Measurements from ENCODE around the gene IQGAP3. TPM values are rescaled to one million over a fixed set of nuclear protein-coding genes. Genes with fewer than 3 reads are reported as not detected.

The IQGAP3 gene
- polyA plus RNA-seq, 1 of the 3 experiments (the other 2 are of a cell fraction) = 15.6 TPM

DNA sequence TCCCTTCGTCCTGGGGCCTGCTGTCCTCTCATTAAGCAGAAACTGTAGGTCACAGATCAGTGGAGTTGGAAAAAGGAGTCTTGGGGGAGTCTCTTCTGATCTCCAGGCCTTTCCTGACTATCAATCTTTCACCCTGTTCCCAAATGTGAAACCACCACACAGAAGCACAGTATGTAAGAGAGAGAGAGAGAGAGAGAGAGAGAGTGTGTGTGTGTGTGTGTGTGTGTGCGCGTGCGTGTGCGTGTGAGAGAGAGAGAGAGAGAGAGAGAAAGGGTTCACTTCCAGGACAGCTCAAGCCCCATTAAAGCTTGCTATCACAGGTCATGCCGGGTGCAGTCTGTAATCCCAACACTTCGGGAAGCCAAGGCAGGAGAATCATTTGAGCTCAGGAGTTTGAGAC, 5.7 kb upstream of the IQGAP3 start:
- ChIA-PET POLR2A (no interaction called here), CTCF (no interaction called here)
- Histone ChIP-seq H3K4me3 (ENCODE audit: low read depth in 2 of 2, low read length in 1 of 2) (no peak overlapping the region), H3K9me3 (no peaks in the 10 kb centered on the region), H3K4me1 (ENCODE audit: control insufficient read depth in 1 of 2, insufficient read depth in 2 of 2, low read depth in 1 of 2, low read length in 1 of 2) (no peaks in the 10 kb centered on the region; a peak in 1 of 4 replicates), H4K20me1 (ENCODE audit: insufficient read depth) (no peaks in the 10 kb centered on the region), H3K27me3 (ENCODE audit: insufficient read depth) (no peaks in the 10 kb centered on the region), H3K9ac (no peak overlapping the region), H2AFZ (ENCODE audit: low read depth) (no peak overlapping the region), H3K4me2 (no peak overlapping the region), H3K9me2 (no peaks in the 10 kb centered on the region), H3F3A (replicated peaks; ENCODE audit: insufficient read depth) (no peaks in the 10 kb centered on the region), H3K79me2 (ENCODE audit: insufficient read depth) (no peaks in the 10 kb centered on the region), H3K27ac (ENCODE audit: low read depth in 2 of 2, low read length in 1 of 2) (no peak overlapping the region), H3K36me3 (replicated peaks in 1 of 2; ENCODE audit: control insufficient read depth in 1 of 2, insufficient read depth in 2 of 2, low read length in 1 of 2) (no peaks in the 10 kb centered on the region)
- TF ChIP-seq NFIC (IDR thresholded peaks at IDR 0.05; ENCODE audit: borderline replicate concordance) (no peak), FOXM1 (IDR thresholded peaks at IDR 0.05; ENCODE audit: low read depth) (no peak), JUND (IDR thresholded peaks at IDR 0.05) (no peak), ELF1 (IDR thresholded peaks at IDR 0.05) (no peak), RCOR1 (IDR thresholded peaks at IDR 0.05; ENCODE audit: low read length) (no peak), YY1 (IDR thresholded peaks at IDR 0.05; ENCODE audit: low read depth) (no peak), TEAD4 (IDR thresholded peaks at IDR 0.05; ENCODE audit: borderline replicate concordance, insufficient read depth) (no peak), GABPA (IDR thresholded peaks at IDR 0.05; ENCODE audit: low read depth) (no peak), RXRA (IDR thresholded peaks at IDR 0.05; ENCODE audit: borderline replicate concordance, low read depth) (no peak), TCF12 (IDR thresholded peaks at IDR 0.05) (no peak), NRF1 (IDR thresholded peaks at IDR 0.05; ENCODE audit: low read depth, low read length) (no peak), EZH2phosphoT487 (IDR thresholded peaks at IDR 0.05; ENCODE audit: borderline replicate concordance, low read depth) (no peak), MEF2A (IDR thresholded peaks at IDR 0.05; ENCODE audit: borderline replicate concordance, low read depth) (no peak), CHD2 (IDR thresholded peaks at IDR 0.05; ENCODE audit: low read length, partially characterized antibody) (no peak), EP300 (IDR thresholded peaks at IDR 0.05; ENCODE audit: borderline replicate concordance in 1 of 2, low read depth in 1 of 2, low read length in 1 of 2) (no peak)
- TF ChIP-seq, protein P1, sequence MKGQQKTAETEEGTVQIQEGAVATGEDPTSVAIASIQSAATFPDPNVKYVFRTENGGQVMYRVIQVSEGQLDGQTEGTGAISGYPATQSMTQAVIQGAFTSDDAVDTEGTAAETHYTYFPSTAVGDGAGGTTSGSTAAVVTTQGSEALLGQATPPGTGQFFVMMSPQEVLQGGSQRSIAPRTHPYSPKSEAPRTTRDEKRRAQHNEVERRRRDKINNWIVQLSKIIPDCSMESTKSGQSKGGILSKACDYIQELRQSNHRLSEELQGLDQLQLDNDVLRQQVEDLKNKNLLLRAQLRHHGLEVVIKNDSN (IDR thresholded peaks at IDR 0.05; ENCODE audit: borderline replicate concordance, low read depth) = no peak
- TF ChIP-seq, protein P2, sequence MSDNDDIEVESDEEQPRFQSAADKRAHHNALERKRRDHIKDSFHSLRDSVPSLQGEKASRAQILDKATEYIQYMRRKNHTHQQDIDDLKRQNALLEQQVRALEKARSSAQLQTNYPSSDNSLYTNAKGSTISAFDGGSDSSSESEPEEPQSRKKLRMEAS (IDR thresholded peaks at IDR 0.05; ENCODE audit: low read depth) = no peak
- TF ChIP-seq, protein P3, sequence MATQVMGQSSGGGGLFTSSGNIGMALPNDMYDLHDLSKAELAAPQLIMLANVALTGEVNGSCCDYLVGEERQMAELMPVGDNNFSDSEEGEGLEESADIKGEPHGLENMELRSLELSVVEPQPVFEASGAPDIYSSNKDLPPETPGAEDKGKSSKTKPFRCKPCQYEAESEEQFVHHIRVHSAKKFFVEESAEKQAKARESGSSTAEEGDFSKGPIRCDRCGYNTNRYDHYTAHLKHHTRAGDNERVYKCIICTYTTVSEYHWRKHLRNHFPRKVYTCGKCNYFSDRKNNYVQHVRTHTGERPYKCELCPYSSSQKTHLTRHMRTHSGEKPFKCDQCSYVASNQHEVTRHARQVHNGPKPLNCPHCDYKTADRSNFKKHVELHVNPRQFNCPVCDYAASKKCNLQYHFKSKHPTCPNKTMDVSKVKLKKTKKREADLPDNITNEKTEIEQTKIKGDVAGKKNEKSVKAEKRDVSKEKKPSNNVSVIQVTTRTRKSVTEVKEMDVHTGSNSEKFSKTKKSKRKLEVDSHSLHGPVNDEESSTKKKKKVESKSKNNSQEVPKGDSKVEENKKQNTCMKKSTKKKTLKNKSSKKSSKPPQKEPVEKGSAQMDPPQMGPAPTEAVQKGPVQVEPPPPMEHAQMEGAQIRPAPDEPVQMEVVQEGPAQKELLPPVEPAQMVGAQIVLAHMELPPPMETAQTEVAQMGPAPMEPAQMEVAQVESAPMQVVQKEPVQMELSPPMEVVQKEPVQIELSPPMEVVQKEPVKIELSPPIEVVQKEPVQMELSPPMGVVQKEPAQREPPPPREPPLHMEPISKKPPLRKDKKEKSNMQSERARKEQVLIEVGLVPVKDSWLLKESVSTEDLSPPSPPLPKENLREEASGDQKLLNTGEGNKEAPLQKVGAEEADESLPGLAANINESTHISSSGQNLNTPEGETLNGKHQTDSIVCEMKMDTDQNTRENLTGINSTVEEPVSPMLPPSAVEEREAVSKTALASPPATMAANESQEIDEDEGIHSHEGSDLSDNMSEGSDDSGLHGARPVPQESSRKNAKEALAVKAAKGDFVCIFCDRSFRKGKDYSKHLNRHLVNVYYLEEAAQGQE (IDR thresholded peaks at IDR 0.05; ENCODE audit: low read depth, low read length) = no peak
- WGBS (ENCODE audit: low lambda C conversion rate) = 60% methylated on average over 7 of the region's 7 CpGs
- no peak for DNase-seq
